CD4-positive, alpha-beta T cell treated with Interleukin-15 for 4 hours (primary cell): ENCODE results near the gene UST.
"Not testable (repeated sequence)": the region's sequence is repeated elsewhere in the genome, so short reads cannot be mapped to it uniquely, and the experiment has no call there.

Experiments
- DNase-seq: peaks from one replicate; pipeline ENCODE4 v3.0.0-alpha.2; 2020; ENCODE audit warnings: low spot score

Gene UST

DNA sequence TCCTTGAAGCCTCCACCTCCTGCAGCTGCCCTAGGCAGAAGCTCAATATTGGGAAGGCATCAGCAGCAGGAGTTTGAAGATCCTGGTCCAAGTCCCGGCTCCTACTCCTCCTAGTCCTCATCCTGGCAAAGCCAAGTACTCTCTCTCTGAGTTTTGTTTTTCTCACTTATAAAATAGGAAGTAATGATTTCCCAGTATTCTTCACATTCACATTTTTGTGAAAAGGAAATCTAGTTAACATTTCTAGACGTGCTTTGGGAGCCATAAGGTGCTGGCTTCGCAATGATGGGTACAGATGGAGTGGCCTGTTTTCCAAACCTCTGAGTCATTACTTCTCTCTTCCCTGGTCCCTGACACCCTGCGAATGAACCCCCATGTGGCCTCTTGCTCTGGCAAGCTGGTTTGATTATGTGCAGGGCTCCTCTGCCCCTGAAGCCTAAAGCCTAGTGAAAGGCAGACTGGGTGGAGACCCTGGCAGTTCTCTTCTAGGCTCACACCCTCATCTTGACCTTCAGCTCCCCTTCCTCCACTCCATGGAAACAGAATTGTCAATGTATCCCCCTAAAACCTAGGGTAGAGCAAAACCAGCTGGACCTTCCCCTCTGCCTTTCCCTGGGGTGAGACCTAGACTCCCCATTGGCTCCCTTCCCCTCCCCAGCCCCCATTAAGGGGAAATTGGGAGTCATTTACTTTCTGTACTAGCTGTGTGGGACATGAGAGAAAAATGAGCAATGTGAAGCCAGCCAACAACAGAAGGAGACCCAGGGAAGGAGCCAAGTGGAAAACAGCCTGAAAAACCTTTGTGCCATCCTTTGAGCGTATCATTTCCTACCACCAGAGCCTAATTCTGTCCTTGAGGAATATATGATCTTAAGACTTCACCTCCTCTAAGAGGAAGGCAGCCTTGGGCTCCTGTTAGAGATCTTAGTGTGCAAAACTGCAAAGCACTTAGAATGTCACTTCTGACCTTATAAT lies 158.4 kb downstream of the UST start:
- DNase-seq, result no peak

DNA sequence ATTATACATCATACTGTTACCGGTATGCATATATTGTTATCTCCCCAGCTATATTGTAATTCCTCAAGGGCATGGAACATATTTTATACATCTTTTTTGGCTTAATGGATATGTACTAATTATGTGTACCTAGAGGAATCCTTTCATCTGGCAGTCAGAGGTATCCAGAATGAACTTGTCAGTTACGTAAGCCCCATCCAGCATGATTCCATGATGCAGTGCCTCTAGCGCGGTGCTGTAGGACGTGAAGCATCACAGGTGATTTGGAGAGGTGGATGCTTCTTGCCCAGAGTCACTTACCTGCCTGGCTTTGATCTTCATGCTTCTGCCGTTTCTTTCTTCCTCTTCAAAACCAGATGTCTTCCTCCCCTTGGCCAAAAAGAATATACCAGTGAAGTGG lies 159.1 kb downstream of the UST start:
- DNase-seq, result no peak

- no peak for DNase-seq
These were observed 159.6 kb downstream of the UST start for GRCh38 chr6:148906386-148906785.

GRCh38 chr6:148907573-148907972 lies 160.7 kb downstream of the UST start:
- no peak for DNase-seq

DNA sequence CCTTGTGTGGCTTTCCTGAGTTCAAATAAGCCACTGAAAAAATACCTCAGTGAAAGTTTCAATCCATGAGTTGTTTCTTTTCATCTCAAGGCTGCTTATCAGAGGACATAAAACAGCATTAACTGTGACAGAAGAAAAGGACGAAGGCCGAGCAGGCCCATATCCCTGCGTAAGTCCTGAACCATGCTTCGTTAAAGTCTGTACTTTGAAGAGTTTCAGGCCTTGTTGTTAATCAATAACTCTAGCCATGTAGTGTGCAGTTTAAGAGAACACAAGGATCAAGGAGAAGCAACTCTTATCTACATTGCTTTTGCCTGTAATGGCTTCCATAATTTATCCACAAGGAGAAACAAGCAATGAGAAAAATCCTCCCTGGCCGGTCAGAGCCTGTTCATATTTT lies 165.4 kb downstream of the UST start:
- no peak for DNase-seq

GRCh38 chr6:148915810-148916209 lies 169.0 kb downstream of the UST start:
- no peak for DNase-seq

- not testable (repeated sequence) for DNase-seq
These were observed 169.7 kb downstream of the UST start for GRCh38 chr6:148916485-148916884.

DNA sequence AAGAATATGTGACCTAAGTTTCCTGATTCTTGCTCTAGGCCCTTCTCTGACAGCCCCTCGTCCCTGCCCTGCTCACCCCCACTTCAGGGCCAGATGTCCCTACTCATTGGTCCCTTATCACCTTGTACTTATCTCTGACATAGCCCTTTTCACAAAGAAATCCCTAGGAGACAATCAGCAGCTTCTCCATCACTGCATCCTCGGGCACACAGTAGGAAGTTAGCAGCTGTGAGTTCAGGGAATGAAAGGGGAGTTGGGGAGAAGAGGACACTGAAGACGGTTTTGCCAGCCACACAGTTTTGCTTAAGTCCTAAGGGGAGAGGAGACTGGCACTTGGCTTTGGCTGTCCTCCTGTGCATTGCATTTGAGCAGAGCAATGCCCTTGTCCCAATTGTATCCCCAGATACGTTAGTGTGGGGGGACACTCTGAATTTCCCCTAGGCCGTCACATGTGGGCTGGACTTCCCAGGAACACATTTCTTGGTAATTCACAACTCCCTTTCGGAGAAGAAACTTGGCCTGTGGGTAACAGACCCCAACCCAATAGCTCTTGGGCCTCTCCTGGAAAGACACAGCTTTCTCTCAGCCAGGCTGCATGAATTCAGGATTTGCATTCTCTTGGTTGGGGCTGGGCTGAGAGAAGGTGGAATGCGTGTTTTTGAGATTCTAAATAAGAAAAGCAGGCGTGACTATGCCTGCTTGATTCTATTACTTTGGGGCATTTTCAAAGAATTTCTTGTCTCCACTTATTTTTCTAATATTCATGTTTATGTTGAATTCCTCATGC lies 177.6 kb downstream of the UST start:
- DNase-seq, result no peak

DNA sequence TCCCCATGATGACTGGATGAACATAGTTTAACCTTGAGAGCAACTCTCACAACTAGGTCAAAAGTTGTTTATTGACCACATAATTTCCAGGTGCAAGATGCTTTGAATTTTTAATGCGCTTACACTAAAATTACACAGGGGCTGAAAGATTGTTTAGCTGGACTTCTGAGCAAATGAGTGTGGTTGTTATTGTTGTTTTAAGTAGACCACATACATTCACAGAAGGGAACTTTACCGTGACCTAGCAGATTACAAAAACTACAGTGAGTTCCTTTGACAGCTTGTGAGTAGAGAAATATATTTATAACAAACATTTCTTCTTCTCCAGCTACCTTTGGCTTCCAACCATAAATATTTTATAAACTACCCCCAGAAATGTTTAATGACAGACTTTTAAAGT lies 178.9 kb downstream of the UST start:
- DNase-seq, result no peak

DNA sequence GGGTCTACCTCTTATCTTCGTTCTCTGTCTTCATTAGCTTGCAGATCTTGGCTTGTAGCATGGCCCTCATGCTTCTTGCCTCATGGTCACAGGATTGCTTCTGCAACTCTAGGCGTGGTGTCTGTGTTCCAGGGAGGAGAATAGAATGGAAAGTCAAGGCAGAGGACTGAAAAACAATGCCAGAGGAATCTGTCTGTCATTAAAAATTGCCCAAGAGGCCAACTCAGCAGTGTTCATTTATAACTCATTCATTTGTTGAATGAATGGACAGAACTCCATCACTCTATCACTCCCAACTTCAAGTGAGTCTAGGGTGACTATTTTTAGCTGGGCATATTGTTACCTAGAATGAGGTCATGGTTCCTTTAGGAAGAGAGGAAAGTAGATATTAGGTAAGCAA lies 179.6 kb downstream of the UST start:
- no peak for DNase-seq

GRCh38 chr6:148927586-148927985 lies 180.8 kb downstream of the UST start:
- DNase-seq, result no peak

GRCh38 chr6:148928811-148929210 lies 182.0 kb downstream of the UST start:
- DNase-seq, result no peak

DNA sequence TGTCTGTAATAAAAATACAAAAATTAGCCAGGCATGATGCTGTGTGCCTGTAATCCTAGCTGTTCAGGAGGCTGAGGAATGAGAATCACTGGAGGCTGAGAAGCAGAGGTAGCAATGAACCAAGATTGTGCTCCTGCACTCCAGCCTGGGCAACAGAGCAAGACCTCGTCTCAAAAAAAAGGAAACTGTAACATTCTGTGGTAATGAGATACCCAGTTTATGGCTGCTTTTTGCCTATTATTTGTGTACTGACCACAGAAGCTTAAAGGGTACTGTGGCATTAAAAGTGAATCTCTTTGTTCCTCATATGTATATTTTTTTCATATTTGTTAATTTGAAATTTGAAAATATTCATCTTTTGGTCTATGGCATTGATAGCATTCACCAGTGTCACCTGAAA lies 185.4 kb downstream of the UST start:
- DNase-seq, result no peak

GRCh38 chr6:148932731-148933130 lies 185.9 kb downstream of the UST start:
- DNase-seq, result no peak

DNA sequence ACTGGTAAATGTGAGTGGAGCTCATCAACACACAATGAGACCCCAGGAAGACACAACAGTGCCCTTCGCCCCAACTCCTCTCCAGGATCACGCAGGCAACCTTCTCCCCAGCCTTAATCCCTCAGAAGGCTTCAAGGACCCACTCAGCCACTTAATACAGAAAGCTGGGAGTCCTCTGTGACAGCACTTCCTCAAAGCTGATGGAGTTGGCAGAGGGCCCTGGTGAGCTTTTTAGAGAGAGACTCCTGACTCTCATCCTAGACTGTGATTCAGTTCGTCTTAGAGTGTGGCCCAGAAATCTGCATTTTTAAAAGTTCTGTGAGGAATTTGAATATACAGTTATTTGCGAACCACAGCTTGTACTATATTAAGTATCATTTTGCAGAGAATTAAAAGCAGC lies 187.7 kb downstream of the UST start:
- no peak for DNase-seq

- DNase-seq, result no peak
These were observed 188.1 kb downstream of the UST start for GRCh38 chr6:148934961-148935360.

GRCh38 chr6:148935705-148936435 lies 189.0 kb downstream of the UST start:
- no peak for DNase-seq

- no peak for DNase-seq
These were observed 196.6 kb downstream of the UST start for GRCh38 chr6:148943451-148943850.

DNA sequence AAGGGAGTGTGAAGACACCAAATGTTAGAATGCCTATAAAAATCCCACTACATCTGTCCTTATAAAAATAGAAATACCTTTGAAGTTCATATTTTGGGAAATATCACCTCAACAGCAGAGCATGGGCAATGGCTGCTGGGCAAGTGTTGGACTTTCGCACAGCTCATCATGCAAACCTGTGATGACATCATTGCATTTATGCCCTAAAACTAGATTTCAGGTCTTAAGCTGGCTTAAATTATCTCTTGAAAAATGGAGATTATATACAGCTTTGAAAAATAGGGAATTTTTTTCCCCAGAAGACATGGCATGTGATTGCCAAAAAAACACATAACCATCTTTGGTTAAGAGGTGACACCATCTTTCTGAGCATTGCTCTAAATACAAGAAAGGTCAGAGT lies 197.8 kb downstream of the UST start:
- no peak for DNase-seq

- no peak for DNase-seq
These were observed 198.6 kb downstream of the UST start for GRCh38 chr6:148945301-148946021.

DNA sequence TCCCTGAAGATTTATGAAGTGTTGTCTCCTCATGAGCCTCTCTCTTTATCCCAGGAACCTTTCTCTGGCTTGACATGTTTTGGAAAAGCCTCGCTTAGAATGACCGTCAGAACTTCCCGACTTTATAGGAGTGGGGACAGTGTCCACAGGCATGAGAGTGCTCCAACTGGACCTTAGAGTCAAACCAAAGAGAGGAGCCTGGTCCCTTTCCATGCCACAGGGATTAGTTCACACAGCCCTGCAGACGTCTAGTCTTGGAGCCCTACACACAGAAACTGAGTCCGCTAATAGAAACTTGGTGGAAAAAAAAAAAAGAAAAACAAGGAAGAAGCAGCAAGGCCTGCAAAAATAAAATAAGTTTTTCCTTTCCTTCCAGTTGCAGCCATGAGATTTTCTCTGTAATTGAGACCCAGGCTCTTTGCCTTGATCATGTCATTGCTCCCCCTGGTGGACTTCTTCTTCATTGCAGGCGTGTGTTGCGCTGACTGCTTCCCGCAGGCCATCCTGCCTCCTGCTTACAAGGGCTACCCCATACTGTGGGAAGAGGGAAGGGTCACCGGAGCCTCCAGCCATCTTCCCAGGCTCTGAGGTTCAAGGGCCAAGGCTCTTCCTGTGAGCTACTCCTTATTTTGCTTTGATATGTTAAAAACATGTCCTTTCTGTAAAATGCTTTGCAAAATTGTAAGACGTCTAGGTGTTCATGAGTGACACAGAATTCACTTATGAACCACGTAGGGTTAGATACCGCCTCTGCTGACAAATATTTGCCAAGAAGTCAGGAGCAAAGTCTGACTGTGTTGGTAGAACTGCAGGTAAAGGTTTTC lies 201.0 kb downstream of the UST start:
- peak; percentile 78 for DNase-seq
